HEK293 (cell line): ENCODE data around the gene NUDT4.
"Not testable (repeated sequence)": the region's sequence is repeated elsewhere in the genome, so short reads cannot be mapped to it uniquely, and the experiment has no call there.

Source experiments
- CTCF ChIA-PET: fragments of 350-600 bp; formaldehyde crosslinking; extraction: SDS; loops from one replicate; lab custom pipeline; 2021; ENCODE audit warnings: antibody characterized with exemption; lab: Yijun Ruan, JAX
- POLR2A ChIA-PET: fragments of 300-600 bp; formaldehyde crosslinking; extraction: SDS; loops from one replicate; lab custom pipeline; 2020; ENCODE audit warnings: antibody characterized with exemption, inconsistent platforms; lab: Yijun Ruan, JAX
- H3K27ac ChIP-seq: fragments of 200-500 bp; sonication (Bioruptor generic); 2 replicates; pipeline ENCODE4 v1.5.1; 2014; ENCODE audit warnings: low read depth, low read length, control low read depth, inconsistent platforms; ENCODE audit errors: extremely low read depth
- H3K36me3 ChIP-seq, 2 experiments: fragments of 200-500 bp in 1 of 2; sonication (Bioruptor generic) in 1 of 2; 1 replicate in 1 of 2; 2 replicates in 1 of 2; pipeline ENCODE4 v1.5.1; 2014 to 2017; ENCODE audit warnings: inconsistent platforms in 2 of 2, low read length in 2 of 2; ENCODE audit not compliant: control insufficient read depth in 2 of 2, insufficient read depth in 1 of 2
- H3K4me1 ChIP-seq: fragments of 200-500 bp; sonication (Bioruptor generic); 2 replicates; pipeline ENCODE4 v1.5.1; 2014; ENCODE audit warnings: mild to moderate bottlenecking, low read length, inconsistent platforms; ENCODE audit not compliant: control insufficient read depth, insufficient read depth
- H3K4me3 ChIP-seq: 2 replicates; pipeline ENCODE4 v1.5.1; 2011; ENCODE audit warnings: low read depth, mild to moderate bottlenecking, control low read depth, low read length, moderate library complexity
- H3K9me3 ChIP-seq: fragments of 200-500 bp; sonication (Bioruptor generic); 2 replicates; pipeline ENCODE4 v1.5.1; 2014; ENCODE audit warnings: low read depth, low read length, inconsistent platforms; ENCODE audit not compliant: control insufficient read depth, insufficient read depth
- GLIS1 ChIP-seq: fragments of 450-650 bp; formaldehyde crosslinking; IDR thresholded peaks from 2 replicates; pipeline ENCODE4 v1.5.1; 2016; ENCODE audit warnings: missing biosample characterization, missing genetic modification characterization
- SP3 ChIP-seq: fragments of 450-650 bp; formaldehyde crosslinking; IDR thresholded peaks from 2 replicates; pipeline ENCODE4 v1.5.1; 2016; ENCODE audit warnings: missing biosample characterization, missing genetic modification characterization
- ZFP37 ChIP-seq: fragments of 450-650 bp; formaldehyde crosslinking; IDR thresholded peaks from 2 replicates; pipeline ENCODE4 v1.5.1; 2016; ENCODE audit warnings: missing biosample characterization, missing genetic modification characterization
- ZNF121 ChIP-seq: fragments of 450-650 bp; formaldehyde crosslinking; IDR thresholded peaks from 2 replicates; pipeline ENCODE4 v1.5.1; 2016; ENCODE audit warnings: missing biosample characterization, missing genetic modification characterization
- ZNF184 ChIP-seq: fragments of 450-650 bp; IDR thresholded peaks from 2 replicates; pipeline ENCODE4 v1.5.1; 2018; ENCODE audit warnings: missing biosample characterization, mild to moderate bottlenecking, missing genetic modification characterization
- ZNF670 ChIP-seq: fragments of 450-650 bp; formaldehyde crosslinking; IDR thresholded peaks from 2 replicates; pipeline ENCODE4 v1.5.1; 2016; ENCODE audit warnings: missing biosample characterization, missing genetic modification characterization, low read depth
- ZNF76 ChIP-seq: fragments of 450-650 bp; formaldehyde crosslinking; IDR thresholded peaks from 2 replicates; pipeline ENCODE4; 2016; ENCODE audit warnings: low read depth, missing biosample characterization, missing genetic modification characterization, borderline replicate concordance
- TF ChIP-seq, protein P1 (sequence below): fragments of 450-650 bp; formaldehyde crosslinking; IDR thresholded peaks from 2 replicates; pipeline ENCODE4 v1.5.1; 2017; ENCODE audit warnings: missing biosample characterization, missing genetic modification characterization
- TF ChIP-seq, protein P2 (sequence below): fragments of 450-650 bp; formaldehyde crosslinking; IDR thresholded peaks from 2 replicates; pipeline ENCODE4 v1.5.1; 2017; ENCODE audit warnings: missing biosample characterization, missing genetic modification characterization
- TF ChIP-seq, protein P3 (sequence below): fragments of 450-650 bp; formaldehyde crosslinking; IDR thresholded peaks from 2 replicates; pipeline ENCODE4 v1.5.1; 2016; ENCODE audit warnings: missing biosample characterization, missing genetic modification characterization
- TF ChIP-seq, protein P4 (sequence below): fragments of 450-650 bp; formaldehyde crosslinking; IDR thresholded peaks from 2 replicates; pipeline ENCODE4 v1.5.1; 2016; ENCODE audit warnings: missing biosample characterization, missing genetic modification characterization

The NUDT4 gene

GRCh38 chr12:93393425-93393824 lies 15.7 kb downstream of the NUDT4 start (continued):
- no peak for TF ChIP-seq ZNF76
- TF ChIP-seq, protein P1, sequence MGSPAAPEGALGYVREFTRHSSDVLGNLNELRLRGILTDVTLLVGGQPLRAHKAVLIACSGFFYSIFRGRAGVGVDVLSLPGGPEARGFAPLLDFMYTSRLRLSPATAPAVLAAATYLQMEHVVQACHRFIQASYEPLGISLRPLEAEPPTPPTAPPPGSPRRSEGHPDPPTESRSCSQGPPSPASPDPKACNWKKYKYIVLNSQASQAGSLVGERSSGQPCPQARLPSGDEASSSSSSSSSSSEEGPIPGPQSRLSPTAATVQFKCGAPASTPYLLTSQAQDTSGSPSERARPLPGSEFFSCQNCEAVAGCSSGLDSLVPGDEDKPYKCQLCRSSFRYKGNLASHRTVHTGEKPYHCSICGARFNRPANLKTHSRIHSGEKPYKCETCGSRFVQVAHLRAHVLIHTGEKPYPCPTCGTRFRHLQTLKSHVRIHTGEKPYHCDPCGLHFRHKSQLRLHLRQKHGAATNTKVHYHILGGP (tag by site-specific recombination): no peak
- TF ChIP-seq, protein P2, sequence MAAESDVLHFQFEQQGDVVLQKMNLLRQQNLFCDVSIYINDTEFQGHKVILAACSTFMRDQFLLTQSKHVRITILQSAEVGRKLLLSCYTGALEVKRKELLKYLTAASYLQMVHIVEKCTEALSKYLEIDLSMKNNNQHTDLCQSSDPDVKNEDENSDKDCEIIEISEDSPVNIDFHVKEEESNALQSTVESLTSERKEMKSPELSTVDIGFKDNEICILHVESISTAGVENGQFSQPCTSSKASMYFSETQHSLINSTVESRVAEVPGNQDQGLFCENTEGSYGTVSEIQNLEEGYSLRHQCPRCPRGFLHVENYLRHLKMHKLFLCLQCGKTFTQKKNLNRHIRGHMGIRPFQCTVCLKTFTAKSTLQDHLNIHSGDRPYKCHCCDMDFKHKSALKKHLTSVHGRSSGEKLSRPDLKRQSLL: no peak
- TF ChIP-seq, protein P3, sequence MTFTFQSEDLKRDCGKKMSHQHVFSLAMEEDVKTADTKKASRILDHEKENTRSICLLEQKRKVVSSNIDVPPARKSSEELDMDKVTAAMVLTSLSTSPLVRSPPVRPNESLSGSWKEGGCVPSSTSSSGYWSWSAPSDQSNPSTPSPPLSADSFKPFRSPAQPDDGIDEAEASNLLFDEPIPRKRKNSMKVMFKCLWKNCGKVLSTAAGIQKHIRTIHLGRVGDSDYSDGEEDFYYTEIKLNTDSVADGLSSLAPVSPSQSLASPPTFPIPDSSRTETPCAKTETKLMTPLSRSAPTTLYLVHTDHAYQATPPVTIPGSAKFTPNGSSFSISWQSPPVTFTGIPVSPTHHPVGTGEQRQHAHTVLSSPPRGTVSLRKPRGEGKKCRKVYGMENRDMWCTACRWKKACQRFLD (tag by site-specific recombination): no peak
- TF ChIP-seq ZNF670 (tag by site-specific recombination): no peak
- no peak for TF ChIP-seq ZNF184
- no peak for TF ChIP-seq ZFP37
- no peak for TF ChIP-seq GLIS1 (tag by site-specific recombination)

DNA sequence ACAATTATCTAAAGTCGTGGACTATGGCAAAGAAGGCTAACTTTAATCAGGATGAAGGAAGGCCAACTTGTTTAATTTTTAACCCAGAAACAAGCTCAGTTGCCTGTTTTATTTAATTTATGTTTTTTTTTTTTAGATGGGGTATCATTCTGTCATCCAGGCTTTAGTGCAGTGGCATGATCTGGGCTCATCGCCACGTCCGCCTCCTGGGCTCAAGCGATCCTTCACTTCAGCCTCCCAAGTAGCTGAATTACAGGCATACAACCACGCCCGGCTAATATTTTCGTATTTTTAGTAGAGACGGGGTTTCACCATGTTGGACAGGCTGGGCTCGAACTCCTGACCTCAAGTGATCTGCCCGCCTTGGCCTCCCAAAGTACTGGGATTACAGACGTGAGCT lies 19.7 kb downstream of the NUDT4 start:
- ChIA-PET CTCF (interaction anchor here (0.6 to 4.3 kb wide), 30 partner anchors 8 to 709 kb away, joined by 3 to 71 read pairs (median 4); no protein-coding TSS in a partner anchor), POLR2A (no interaction called here)
- no peak overlapping the region for H3K27ac ChIP-seq
- H3K36me3 ChIP-seq: peaks cover 35 to 37% of the 10 kb centered on the region in 2 experiments
- no peaks in the 10 kb centered on the region for H3K4me1 ChIP-seq
- no peak overlapping the region for H3K4me3 ChIP-seq
- TF ChIP-seq, protein P4, sequence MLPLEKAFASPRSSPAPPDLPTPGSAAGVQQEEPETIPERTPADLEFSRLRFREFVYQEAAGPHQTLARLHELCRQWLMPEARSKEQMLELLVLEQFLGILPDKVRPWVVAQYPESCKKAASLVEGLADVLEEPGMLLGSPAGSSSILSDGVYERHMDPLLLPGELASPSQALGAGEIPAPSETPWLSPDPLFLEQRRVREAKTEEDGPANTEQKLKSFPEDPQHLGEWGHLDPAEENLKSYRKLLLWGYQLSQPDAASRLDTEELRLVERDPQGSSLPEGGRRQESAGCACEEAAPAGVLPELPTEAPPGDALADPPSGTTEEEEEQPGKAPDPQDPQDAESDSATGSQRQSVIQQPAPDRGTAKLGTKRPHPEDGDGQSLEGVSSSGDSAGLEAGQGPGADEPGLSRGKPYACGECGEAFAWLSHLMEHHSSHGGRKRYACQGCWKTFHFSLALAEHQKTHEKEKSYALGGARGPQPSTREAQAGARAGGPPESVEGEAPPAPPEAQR (tag by site-specific recombination): no peak
- H3K9me3 ChIP-seq: no peaks in the 10 kb centered on the region

GRCh38 chr12:93399183-93399863 lies 21.6 kb downstream of the NUDT4 start:
- H3K9me3 ChIP-seq, H3K4me1 ChIP-seq, POLR2A ChIA-PET, H3K4me3 ChIP-seq, H3K27ac ChIP-seq: not testable (repeated sequence)
- CTCF ChIA-PET: interaction anchor here (4.3 kb wide), 1 partner anchor 412 kb away, joined by 71 read pairs; no protein-coding TSS in a partner anchor
- H3K36me3 ChIP-seq: peaks cover 35 to 40% of the 10 kb centered on the region in 2 experiments

- no peak overlapping the region for H3K27ac ChIP-seq
- CTCF ChIA-PET: interaction anchor here (0.5 to 1.7 kb wide), 4 partner anchors 11 to 416 kb away, joined by 3 to 7 read pairs (median 5); no protein-coding TSS in a partner anchor
- POLR2A ChIA-PET: interaction anchor here (0.7 kb wide), 1 partner anchor 21 kb away, joined by 4 read pairs; no protein-coding TSS in a partner anchor
These were observed 24.9 kb downstream of the NUDT4 start for GRCh38 chr12:93402333-93403311.

More at GRCh38 chr12:93402333-93403311, 24.9 kb downstream of the NUDT4 start:
- no peaks in the 10 kb centered on the region for H3K9me3 ChIP-seq
- H3K4me1 ChIP-seq: no peaks in the 10 kb centered on the region
- H3K36me3 ChIP-seq: peaks cover 12 to 29% of the 10 kb centered on the region in 2 experiments
- no peak overlapping the region for H3K4me3 ChIP-seq
- TF ChIP-seq SP3 (tag by site-specific recombination) (no peak), ZNF121 (tag by site-specific recombination) (peak; percentile 86)
